Measurements from ENCODE around the gene TLX3.
A peak's percentile ranks its signal among the peaks of the same experiment; 100 is the strongest.

Gene TLX3

GRCh38 chr5:171311322-171312077 lies 2.5 kb downstream of the TLX3 start:
- no peak for ATAC-seq
- Mint-ChIP-seq H3K4me3 (no peak overlapping the region), H3K36me3 (ENCODE audit: low read depth) (no peaks in the 10 kb centered on the region), H3K4me1 (peaks cover 32% of the 10 kb centered on the region), H3K9me3 (no peaks in the 10 kb centered on the region), H3K27ac (no peak overlapping the region), H3K27me3 (peaks cover 74% of the 10 kb centered on the region)
- peak; percentile 16 for DNase-seq

- DNase-seq (no peak), ATAC-seq (no peak)
- H3K4me3 Mint-ChIP-seq, result peak overlapping the region; percentile 41
- H3K27me3 Mint-ChIP-seq, result peaks cover 75% of the 10 kb centered on the region
- H3K27ac Mint-ChIP-seq, result peak overlapping the region; percentile 40
- H3K9me3 Mint-ChIP-seq, result no peaks in the 10 kb centered on the region
- H3K36me3 Mint-ChIP-seq (ENCODE audit: low read depth), result no peaks in the 10 kb centered on the region
- H3K4me1 Mint-ChIP-seq, result peaks cover 34% of the 10 kb centered on the region
These were observed 3.3 kb downstream of the TLX3 start for GRCh38 chr5:171312129-171312974.

- ATAC-seq (no peak), DNase-seq (no peak)
- no peaks in the 10 kb centered on the region for H3K9me3 Mint-ChIP-seq
- H3K36me3 Mint-ChIP-seq (ENCODE audit: low read depth), result no peaks in the 10 kb centered on the region
- peaks cover 29% of the 10 kb centered on the region for H3K4me1 Mint-ChIP-seq
- peaks cover 76% of the 10 kb centered on the region for H3K27me3 Mint-ChIP-seq
- H3K27ac Mint-ChIP-seq, result no peak overlapping the region
- no peak overlapping the region for H3K4me3 Mint-ChIP-seq
These were observed 4.6 kb downstream of the TLX3 start for GRCh38 chr5:171313481-171314206.

- H3K4me1 Mint-ChIP-seq, result peaks cover 26% of the 10 kb centered on the region
- no peak overlapping the region for H3K4me3 Mint-ChIP-seq
- H3K36me3 Mint-ChIP-seq (ENCODE audit: low read depth), result no peaks in the 10 kb centered on the region
- DNase-seq (no peak), ATAC-seq (no peak)
- H3K9me3 Mint-ChIP-seq, result no peaks in the 10 kb centered on the region
- peaks cover 79% of the 10 kb centered on the region for H3K27me3 Mint-ChIP-seq
- H3K27ac Mint-ChIP-seq, result no peak overlapping the region
These were observed 5.8 kb downstream of the TLX3 start for GRCh38 chr5:171314728-171315385.

GRCh38 chr5:171315386-171315891 lies 6.4 kb downstream of the TLX3 start:
- H3K4me3 Mint-ChIP-seq, result no peak overlapping the region
- no peak for ATAC-seq
- H3K9me3 Mint-ChIP-seq, result no peaks in the 10 kb centered on the region
- H3K36me3 Mint-ChIP-seq (ENCODE audit: low read depth), result no peaks in the 10 kb centered on the region
- no peak for DNase-seq
- H3K27ac Mint-ChIP-seq, result no peak overlapping the region
- H3K4me1 Mint-ChIP-seq, result peaks cover 25% of the 10 kb centered on the region
- peaks cover 79% of the 10 kb centered on the region for H3K27me3 Mint-ChIP-seq

GRCh38 chr5:171315925-171316257 lies 6.8 kb downstream of the TLX3 start:
- H3K27me3 Mint-ChIP-seq, result peaks cover 76% of the 10 kb centered on the region
- no peaks in the 10 kb centered on the region for H3K36me3 Mint-ChIP-seq (ENCODE audit: low read depth)
- DNase-seq (no peak), ATAC-seq (no peak)
- H3K9me3 Mint-ChIP-seq, result no peaks in the 10 kb centered on the region
- peaks cover 22% of the 10 kb centered on the region for H3K4me1 Mint-ChIP-seq
- H3K4me3 Mint-ChIP-seq, result no peak overlapping the region
- no peak overlapping the region for H3K27ac Mint-ChIP-seq

- Mint-ChIP-seq H3K36me3 (ENCODE audit: low read depth) (no peaks in the 10 kb centered on the region), H3K9me3 (no peaks in the 10 kb centered on the region), H3K4me1 (peaks cover 22% of the 10 kb centered on the region), H3K27ac (no peak overlapping the region), H3K27me3 (peaks cover 79% of the 10 kb centered on the region), H3K4me3 (no peak overlapping the region)
- ATAC-seq, result no peak
- no peak for DNase-seq
These were observed 7.4 kb downstream of the TLX3 start for GRCh38 chr5:171316258-171317121.

- ATAC-seq, result no peak
- Mint-ChIP-seq H3K27me3 (peaks cover 86% of the 10 kb centered on the region), H3K4me3 (no peak overlapping the region), H3K9me3 (no peaks in the 10 kb centered on the region), H3K27ac (no peak overlapping the region), H3K4me1 (peaks cover 22% of the 10 kb centered on the region), H3K36me3 (ENCODE audit: low read depth) (no peaks in the 10 kb centered on the region)
- DNase-seq, result no peak
These were observed 8.2 kb downstream of the TLX3 start for GRCh38 chr5:171317230-171317629.

- H3K4me1 Mint-ChIP-seq, result peaks cover 16% of the 10 kb centered on the region
- H3K36me3 Mint-ChIP-seq (ENCODE audit: low read depth), result no peaks in the 10 kb centered on the region
- H3K9me3 Mint-ChIP-seq, result no peaks in the 10 kb centered on the region
- ATAC-seq, result no peak
- DNase-seq, result no peak
- H3K27ac Mint-ChIP-seq, result no peak overlapping the region
- no peak overlapping the region for H3K4me3 Mint-ChIP-seq
- H3K27me3 Mint-ChIP-seq, result peaks cover 86% of the 10 kb centered on the region
These were observed 9.0 kb downstream of the TLX3 start for GRCh38 chr5:171318026-171318425.

- Mint-ChIP-seq H3K4me1 (peaks cover 3% of the 10 kb centered on the region), H3K27me3 (peaks cover 86% of the 10 kb centered on the region), H3K36me3 (ENCODE audit: low read depth) (no peaks in the 10 kb centered on the region), H3K4me3 (no peak overlapping the region), H3K9me3 (no peaks in the 10 kb centered on the region), H3K27ac (no peak overlapping the region)
- DNase-seq (no peak), ATAC-seq (no peak)
These were observed 12.4 kb downstream of the TLX3 start for GRCh38 chr5:171321447-171321846.

GRCh38 chr5:171322527-171322926 lies 13.5 kb downstream of the TLX3 start:
- H3K36me3 Mint-ChIP-seq (ENCODE audit: low read depth), result no peaks in the 10 kb centered on the region
- no peak overlapping the region for H3K27ac Mint-ChIP-seq
- ATAC-seq, result no peak
- no peaks in the 10 kb centered on the region for H3K4me1 Mint-ChIP-seq
- H3K27me3 Mint-ChIP-seq, result peaks cover 77% of the 10 kb centered on the region
- no peak overlapping the region for H3K4me3 Mint-ChIP-seq
- DNase-seq, result no peak
- no peaks in the 10 kb centered on the region for H3K9me3 Mint-ChIP-seq

GRCh38 chr5:171323007-171323406 lies 14.0 kb downstream of the TLX3 start:
- Mint-ChIP-seq H3K9me3 (no peaks in the 10 kb centered on the region), H3K27me3 (peaks cover 74% of the 10 kb centered on the region), H3K27ac (no peak overlapping the region), H3K36me3 (ENCODE audit: low read depth) (no peaks in the 10 kb centered on the region), H3K4me1 (no peaks in the 10 kb centered on the region), H3K4me3 (no peak overlapping the region)
- no peak for ATAC-seq
- DNase-seq, result no peak

GRCh38 chr5:171323806-171324632 lies 15.0 kb downstream of the TLX3 start:
- DNase-seq (no peak), ATAC-seq (no peak)
- Mint-ChIP-seq H3K9me3 (no peaks in the 10 kb centered on the region), H3K4me1 (no peaks in the 10 kb centered on the region), H3K4me3 (no peak overlapping the region), H3K27me3 (peaks cover 74% of the 10 kb centered on the region), H3K36me3 (ENCODE audit: low read depth) (no peaks in the 10 kb centered on the region), H3K27ac (no peak overlapping the region)

Measured in activated naive CD8-positive, alpha-beta T cell treated with anti-CD3 and anti-CD28 coated beads, Interleukin-2, amount 50 U/mL, for 24 hours (primary cell).